ENCODE measurements around the gene INTS4. TPM values are rescaled to one million over a fixed set of nuclear protein-coding genes. Genes with fewer than 3 reads are reported as not detected.
"Not testable (repeated sequence)": the region's sequence is repeated elsewhere in the genome, so short reads cannot be mapped to it uniquely, and the experiment has no call there.

INTS4 gene, protein sequence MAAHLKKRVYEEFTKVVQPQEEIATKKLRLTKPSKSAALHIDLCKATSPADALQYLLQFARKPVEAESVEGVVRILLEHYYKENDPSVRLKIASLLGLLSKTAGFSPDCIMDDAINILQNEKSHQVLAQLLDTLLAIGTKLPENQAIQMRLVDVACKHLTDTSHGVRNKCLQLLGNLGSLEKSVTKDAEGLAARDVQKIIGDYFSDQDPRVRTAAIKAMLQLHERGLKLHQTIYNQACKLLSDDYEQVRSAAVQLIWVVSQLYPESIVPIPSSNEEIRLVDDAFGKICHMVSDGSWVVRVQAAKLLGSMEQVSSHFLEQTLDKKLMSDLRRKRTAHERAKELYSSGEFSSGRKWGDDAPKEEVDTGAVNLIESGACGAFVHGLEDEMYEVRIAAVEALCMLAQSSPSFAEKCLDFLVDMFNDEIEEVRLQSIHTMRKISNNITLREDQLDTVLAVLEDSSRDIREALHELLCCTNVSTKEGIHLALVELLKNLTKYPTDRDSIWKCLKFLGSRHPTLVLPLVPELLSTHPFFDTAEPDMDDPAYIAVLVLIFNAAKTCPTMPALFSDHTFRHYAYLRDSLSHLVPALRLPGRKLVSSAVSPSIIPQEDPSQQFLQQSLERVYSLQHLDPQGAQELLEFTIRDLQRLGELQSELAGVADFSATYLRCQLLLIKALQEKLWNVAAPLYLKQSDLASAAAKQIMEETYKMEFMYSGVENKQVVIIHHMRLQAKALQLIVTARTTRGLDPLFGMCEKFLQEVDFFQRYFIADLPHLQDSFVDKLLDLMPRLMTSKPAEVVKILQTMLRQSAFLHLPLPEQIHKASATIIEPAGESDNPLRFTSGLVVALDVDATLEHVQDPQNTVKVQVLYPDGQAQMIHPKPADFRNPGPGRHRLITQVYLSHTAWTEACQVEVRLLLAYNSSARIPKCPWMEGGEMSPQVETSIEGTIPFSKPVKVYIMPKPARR
- total RNA-seq (2014; rRNA removed; shearing (Covaris generic)): 19.2 and 25.1 TPM in 2 replicates

DNA sequence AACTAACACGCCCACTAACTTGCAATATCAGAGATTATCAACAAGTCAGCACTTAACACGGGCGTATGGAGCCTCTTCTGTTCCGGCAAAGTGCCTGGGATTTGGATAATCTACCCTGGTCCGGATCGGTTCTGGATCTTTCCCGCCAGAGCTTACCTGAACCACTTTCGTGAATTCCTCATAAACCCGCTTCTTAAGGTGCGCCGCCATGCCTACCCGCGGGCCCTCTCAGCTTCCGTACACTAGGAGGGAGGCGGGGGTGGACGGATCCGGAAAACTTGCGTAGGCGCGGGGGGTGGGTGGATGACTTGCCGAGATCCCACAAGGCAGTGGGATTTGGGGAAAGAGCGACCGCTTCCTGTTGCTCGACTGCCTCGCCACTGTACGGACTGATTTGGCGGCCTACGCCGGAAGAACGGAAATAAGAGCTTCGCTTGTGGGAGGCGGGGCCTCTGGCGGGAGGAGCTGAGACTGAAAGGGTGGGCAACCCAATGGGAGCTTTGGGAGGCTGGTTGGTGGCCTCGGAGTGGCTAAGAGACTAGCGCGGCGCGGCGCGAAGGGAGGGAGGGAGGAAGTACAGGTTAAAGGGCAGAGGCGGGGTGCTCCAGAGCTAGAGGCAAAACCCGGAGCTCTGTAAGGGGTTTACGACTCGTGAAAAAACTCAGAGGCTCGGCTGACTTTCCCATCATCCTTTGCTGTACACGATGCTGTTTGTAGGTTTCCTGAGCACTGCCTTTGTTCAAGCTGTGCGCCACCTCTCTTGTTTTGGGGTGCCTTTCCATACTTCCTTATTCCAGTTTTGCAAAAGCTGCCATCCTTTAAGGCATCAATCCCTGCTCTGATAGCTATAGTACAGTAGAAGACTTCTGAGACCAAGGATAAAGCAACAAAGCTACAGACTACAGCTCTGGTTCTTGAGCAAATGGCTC is at the start of gene INTS4:
Gene INTS4 (minus strand): TSS at position 235 of the 929 bp plus-strand sequence. CDS start 25 bp downstream, at position 210.
- peak; percentile 100 for DNase-seq (ENCODE audit: low spot score)

DNA sequence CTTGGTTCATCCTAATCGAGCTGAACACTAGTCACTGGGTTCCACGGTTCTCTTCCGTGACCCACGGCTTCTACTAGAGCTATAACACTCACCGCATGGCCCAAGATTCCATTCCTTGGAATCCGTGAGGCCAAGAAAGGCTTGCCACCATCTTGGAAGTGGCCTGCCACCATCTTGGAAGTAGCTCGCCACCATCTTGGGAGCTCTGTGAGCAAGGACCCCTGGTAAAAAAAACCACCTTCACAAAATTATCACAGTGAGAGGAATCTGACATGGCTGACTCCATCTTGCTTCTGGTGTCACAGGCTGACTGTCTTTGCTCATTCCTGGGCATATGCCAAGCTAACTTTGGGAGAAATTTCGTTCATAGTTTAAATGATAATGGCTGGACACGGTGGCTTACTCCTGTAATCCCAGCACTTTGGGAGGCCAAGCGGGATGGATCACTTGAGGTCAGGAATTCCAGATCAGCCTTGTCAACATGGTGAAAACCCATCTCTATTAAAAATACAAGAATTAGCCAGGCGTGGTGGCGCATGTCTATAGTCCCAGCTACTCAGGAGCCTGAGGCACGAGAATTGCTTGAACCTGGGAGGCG is 47.5 kb upstream of the INTS4 start:
- DNase-seq (ENCODE audit: low spot score): no peak

- DNase-seq (ENCODE audit: low spot score): not testable (repeated sequence)
Observed at GRCh38 chr11:78041380-78041719, 46.9 kb upstream of the INTS4 start.

- no peak for DNase-seq (ENCODE audit: low spot score)
Observed at GRCh38 chr11:78040691-78041379, 46.4 kb upstream of the INTS4 start.

DNA sequence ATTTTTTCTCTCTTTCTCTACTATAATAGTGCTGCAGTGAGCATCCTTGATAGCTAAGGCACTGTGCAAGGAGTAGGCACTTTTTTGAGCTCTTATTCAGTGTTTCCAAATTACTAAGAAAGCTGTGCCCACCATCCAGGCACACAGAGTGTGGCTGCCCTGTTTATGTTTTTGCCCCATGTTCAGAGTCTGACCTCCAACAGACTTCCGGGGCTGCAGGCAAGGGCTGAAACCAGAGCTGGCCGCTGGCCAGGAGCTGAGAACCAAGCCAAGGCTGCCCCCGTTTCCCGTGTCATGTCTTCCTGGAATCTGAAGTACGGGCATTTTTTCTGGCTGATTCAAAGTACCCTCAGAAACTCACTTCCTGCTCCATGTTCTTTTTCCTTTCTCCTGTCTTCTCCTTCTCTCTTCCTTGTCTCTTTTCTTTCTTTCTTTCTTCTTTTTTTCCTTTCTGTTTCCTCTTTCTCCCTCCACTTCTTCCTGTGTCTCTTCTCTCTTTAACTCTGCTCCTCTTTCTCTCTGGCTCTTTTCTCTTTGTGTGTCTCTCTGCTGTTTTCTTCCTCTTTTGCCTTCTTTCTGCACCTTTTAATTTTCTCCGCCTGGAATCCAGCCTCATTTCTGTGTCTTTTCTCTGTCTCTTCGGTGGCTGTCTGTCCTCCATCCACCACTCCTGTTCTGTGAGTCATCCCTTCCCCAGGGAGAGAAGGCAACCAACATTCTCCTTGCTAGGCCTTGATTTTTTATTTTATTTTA is 45.6 kb upstream of the INTS4 start:
- peak; percentile 85 for DNase-seq (ENCODE audit: low spot score)

GRCh38 chr11:78039391-78039918 is 45.0 kb upstream of the INTS4 start:
- no peak for DNase-seq (ENCODE audit: low spot score)

GRCh38 chr11:78038697-78039313 is 44.3 kb upstream of the INTS4 start:
- no peak for DNase-seq (ENCODE audit: low spot score)

DNA sequence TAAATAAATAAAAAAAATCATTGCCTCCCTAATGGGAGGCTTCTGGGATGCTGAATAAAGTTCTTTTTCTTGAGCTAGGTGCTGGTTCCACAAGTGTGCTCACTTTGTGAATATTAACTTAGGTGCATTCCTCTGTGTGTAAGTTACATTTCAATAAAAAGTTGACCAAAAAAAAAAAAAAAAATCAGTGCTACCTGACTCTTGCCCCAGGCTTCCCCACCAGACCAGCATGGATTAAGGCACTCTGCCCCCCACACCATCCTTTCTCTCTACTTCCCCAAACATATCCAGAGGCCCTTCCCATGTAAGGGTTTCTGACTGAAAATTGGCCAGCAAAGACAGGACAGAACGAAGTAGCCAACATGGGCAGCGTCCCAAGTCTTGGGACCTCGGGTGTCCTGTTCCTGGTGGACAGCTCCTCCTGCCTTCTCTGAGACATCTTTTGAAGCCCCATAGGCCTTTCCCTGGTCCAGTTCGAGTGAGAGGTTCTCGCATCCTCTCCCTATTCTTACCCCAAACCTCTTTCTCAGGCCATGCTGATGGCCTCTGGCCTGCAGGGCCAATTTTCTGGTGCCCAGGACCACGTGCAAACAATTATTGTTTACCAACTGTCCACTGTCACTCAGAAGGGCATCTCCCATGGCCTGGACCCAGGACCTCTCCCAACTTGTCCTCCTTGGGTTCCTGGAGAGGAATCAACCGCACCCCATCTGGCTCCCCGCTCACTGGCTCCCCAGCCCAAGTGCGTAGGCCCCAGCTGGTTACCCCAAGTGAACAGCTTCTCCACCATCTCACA is 43.6 kb upstream of the INTS4 start:
- no peak for DNase-seq (ENCODE audit: low spot score)

DNA sequence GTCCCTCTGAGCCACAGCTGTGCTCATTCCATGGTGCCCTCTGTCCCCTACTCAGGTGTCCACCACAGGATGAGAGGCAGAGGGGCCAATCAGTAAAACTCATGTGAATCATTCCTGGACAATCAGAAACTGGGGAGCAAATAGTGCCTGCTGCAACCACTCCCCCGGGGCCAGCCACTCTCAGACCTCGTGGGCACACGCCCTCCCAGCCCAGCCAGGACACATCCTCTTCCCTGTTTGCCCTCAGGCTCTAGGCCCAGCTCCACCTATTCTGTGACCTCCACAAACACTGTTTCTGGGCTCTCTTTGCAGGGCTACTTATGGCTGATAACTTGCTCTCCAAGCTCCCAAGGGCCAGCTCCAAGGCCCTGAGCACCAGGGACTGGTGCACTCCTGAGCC is 42.6 kb upstream of the INTS4 start:
- DNase-seq (ENCODE audit: low spot score): no peak

- no peak for DNase-seq (ENCODE audit: low spot score)
Observed at GRCh38 chr11:78036313-78036712, 41.8 kb upstream of the INTS4 start.

DNA sequence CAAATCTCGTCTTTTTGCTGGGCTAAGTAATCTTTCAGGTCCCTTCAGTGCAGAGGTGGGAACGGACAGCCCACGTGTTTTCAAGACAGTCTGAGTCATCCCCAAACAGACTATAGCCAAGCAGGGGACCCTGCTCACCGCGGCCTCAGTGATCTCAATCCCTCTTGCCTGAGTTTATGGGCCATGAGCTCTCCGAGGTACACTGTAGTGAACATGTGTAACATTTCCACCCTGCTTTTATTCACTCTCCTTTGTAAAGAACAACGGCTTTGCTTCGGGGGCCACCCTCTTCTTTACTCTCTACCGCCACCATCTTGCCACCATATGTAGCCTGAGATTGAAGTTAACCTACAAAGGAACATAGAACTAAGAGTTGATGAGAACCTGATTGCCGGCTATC is 40.2 kb upstream of the INTS4 start:
- DNase-seq (ENCODE audit: low spot score): no peak

DNA sequence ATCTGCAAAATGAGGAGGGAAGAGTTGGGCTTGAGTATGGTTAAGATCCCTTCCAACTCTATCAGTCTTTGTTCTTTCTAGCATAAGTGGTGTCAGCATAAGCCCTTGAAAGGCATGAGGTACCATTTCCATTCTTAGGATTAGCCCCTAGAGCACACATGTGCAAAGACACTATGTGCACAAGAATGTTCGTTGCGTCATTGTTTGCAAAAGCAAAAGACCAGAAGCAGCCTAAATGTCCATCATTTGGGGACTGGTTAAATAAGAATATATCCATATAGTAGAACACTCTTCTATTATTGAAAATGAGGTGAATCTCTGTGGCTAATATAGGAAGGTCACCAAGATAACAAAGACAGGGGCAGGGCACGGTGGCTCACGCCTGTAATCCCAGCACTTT is 38.6 kb upstream of the INTS4 start:
- DNase-seq (ENCODE audit: low spot score): no peak

DNA sequence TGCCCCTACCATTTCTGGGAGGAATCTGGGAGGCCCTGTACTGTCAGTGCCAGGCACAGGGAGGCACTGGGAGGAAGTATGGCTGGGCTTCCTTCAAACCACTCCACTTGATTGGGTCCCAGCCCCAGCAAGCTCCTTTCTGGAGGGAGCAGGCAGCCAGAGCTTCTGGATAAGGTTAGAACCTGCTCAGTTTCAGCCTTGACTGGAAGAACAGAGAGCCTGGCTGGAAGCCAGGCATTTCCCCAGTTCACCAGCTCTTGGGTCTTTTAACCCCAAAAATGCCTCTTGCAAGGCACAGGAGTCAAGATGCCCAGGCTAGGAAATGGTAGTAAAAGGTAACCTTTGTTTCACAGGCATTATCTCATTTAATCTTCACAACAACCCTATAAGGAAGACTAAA is 37.6 kb upstream of the INTS4 start:
- DNase-seq (ENCODE audit: low spot score): no peak

DNA sequence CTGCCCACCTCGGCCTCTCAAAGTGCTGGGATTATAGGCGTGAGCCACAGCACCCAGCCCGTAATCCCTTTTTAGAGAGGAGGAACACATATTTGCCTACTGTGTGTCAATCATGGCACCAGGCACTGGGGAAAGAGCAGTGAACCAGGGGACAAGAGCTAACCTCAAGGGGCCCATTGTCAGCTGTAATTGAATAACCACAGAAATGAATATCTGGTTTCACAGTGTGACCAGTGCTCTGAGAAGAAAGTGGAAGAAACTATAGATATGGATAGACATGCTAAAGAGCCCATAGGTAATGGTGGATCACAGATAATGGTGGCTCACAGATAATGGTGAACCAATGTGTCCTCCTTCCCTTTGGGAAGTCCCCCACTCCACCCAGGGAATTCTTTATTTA is 37.2 kb upstream of the INTS4 start:
- no peak for DNase-seq (ENCODE audit: low spot score)

- peak; percentile 65 for DNase-seq (ENCODE audit: low spot score)
Observed at GRCh38 chr11:78030429-78031325, 36.2 kb upstream of the INTS4 start.

DNA sequence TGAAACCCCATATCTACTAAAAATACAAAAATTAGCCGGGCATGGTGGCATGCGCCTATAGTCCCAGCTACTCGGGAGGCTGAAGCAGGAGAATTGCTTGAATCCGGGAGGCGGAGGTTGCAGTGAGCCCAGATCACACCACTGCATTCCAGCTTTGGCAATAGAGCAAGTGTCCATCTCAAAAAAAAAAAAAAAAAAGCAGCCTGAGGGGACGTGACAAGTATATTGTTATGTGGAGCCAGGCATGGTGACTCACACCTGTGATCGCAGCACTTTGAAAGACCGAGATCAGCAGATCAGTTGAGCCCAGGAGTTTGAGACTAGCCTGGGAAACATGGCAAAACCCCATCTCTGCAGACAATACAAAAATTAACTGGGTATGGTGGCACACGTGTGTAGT is 34.0 kb upstream of the INTS4 start:
- peak; percentile 27 for DNase-seq (ENCODE audit: low spot score)

DNA sequence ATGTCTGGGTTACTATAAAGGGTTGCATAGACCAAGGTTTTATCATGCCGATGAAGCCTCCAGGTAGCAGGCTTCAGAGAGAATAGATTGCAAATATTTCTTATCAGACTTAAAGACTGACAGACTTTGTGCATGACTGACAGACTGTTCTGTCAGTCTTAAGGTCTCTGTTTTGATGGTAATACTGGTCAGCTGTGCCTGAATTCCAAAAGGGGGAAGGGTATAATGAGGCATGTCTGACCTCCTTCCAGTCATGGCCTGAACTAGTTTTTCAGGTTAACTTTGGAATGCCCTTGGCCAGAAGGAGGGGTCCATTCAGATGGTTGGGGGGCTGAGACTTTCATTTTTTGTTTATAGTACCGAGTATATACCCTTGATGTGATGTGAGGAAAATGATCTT is 33.3 kb upstream of the INTS4 start:
- DNase-seq (ENCODE audit: low spot score): no peak

Data from HT-29 (cell line).